EL (cell line): ENCODE results near the gene XCL2.
A peak's percentile ranks its signal among the peaks of the same experiment; 100 is the strongest.

ENCODE experiments used
- DNase-seq: peaks from one replicate; pipeline ENCODE4 v3.0.0-alpha.2; 2016

XCL2 gene

GRCh38 chr1:168512864-168513595 lies 30.8 kb downstream of the XCL2 start:
- DNase-seq: no peak

GRCh38 chr1:168509875-168510791 lies 33.7 kb downstream of the XCL2 start:
- no peak for DNase-seq

GRCh38 chr1:168509210-168509609 lies 34.6 kb downstream of the XCL2 start:
- no peak for DNase-seq

GRCh38 chr1:168507828-168508227 lies 36.0 kb downstream of the XCL2 start:
- no peak for DNase-seq

GRCh38 chr1:168507231-168507630 lies 36.6 kb downstream of the XCL2 start:
- no peak for DNase-seq

- DNase-seq: peak; percentile 68
Observed at GRCh38 chr1:168506204-168506819, 37.5 kb downstream of the XCL2 start.

GRCh38 chr1:168505006-168505405 lies 38.8 kb downstream of the XCL2 start:
- DNase-seq: no peak

GRCh38 chr1:168504064-168504837 lies 39.5 kb downstream of the XCL2 start:
- DNase-seq: peak; percentile 69

GRCh38 chr1:168499688-168500049 lies 44.1 kb downstream of the XCL2 start:
- DNase-seq: peak; percentile 32

- DNase-seq: no peak
Observed at GRCh38 chr1:168498956-168499687, 44.7 kb downstream of the XCL2 start.

GRCh38 chr1:168498159-168498631 lies 45.6 kb downstream of the XCL2 start:
- no peak for DNase-seq

- no peak for DNase-seq
Observed at GRCh38 chr1:168497376-168497950, 46.3 kb downstream of the XCL2 start.

GRCh38 chr1:168491527-168492164 lies 52.2 kb downstream of the XCL2 start:
- DNase-seq: no peak
